K562 (cell line): ENCODE data around the gene ZKSCAN5. TPM values are rescaled to one million over a fixed set of nuclear protein-coding genes. Genes with fewer than 3 reads are reported as not detected.

Experiments used
- ARID2 ChIP-seq: fragments of 450-650 bp; IDR thresholded peaks from 2 replicates; pipeline ENCODE4 v1.6.1; 2017; ENCODE audit warnings: antibody characterized with exemption, mild to moderate bottlenecking
- BACH1 ChIP-seq: fragments of 200-800 bp; sonication (Bioruptor generic); IDR thresholded peaks from 2 replicates; pipeline ENCODE4 v1.6.1; 2016; ENCODE audit warnings: missing genetic modification characterization, missing compliant biosample characterization
- CHD4 ChIP-seq: fragments of 200-600 bp; sonication (generic); IDR thresholded peaks from 3 replicates; pipeline ENCODE4 v1.6.1; 2012; ENCODE audit warnings: low read depth, mild to moderate bottlenecking, mixed read lengths, low read length, inconsistent platforms; ENCODE audit not compliant: insufficient read depth, insufficient replicate concordance, poor library complexity, severe bottlenecking
- CREBBP ChIP-seq: IDR thresholded peaks from one replicate; pipeline ENCODE4 v1.6.1; 2012; ENCODE audit warnings: low read depth, mild to moderate bottlenecking, control low read depth, inconsistent platforms, low read length
- ELF1 ChIP-seq: fragments of 200-800 bp; sonication (Bioruptor generic); IDR thresholded peaks from 2 replicates; pipeline ENCODE4 v1.6.1; 2016; ENCODE audit warnings: missing genetic modification characterization, missing compliant biosample characterization
- PHF21A ChIP-seq: fragments of 450-650 bp; IDR thresholded peaks from 2 replicates; pipeline ENCODE4 v1.6.1; 2017; ENCODE audit warnings: low read depth, borderline replicate concordance
- RERE ChIP-seq: sonication (generic); formaldehyde crosslinking; IDR thresholded peaks from 2 replicates; pipeline ENCODE4 v1.8.0; 2023; ENCODE audit warnings: missing genetic modification reagents, mild to moderate bottlenecking, borderline replicate concordance
- RUNX1 ChIP-seq: sonication (generic); IDR thresholded peaks from 2 replicates; pipeline ENCODE4 v1.6.1; 2016; ENCODE audit warnings: antibody characterized with exemption, low read depth
- ZNF124 ChIP-seq: sonication (generic); formaldehyde crosslinking; IDR thresholded peaks from 2 replicates; pipeline ENCODE4 v1.8.1; 2022; ENCODE audit warnings: missing genetic modification reagents
- ZNF584 ChIP-seq: fragments of 200-800 bp; sonication (Bioruptor generic); IDR thresholded peaks from 2 replicates; pipeline ENCODE4 v1.6.1; 2016; ENCODE audit warnings: low read depth, mild to moderate bottlenecking, missing genetic modification characterization, missing compliant biosample characterization
- ZNF75A ChIP-seq: fragments of 450-650 bp; formaldehyde crosslinking; IDR thresholded peaks from 2 replicates; pipeline ENCODE4 v1.4.0; 2020; ENCODE audit warnings: mild to moderate bottlenecking
- polyA plus RNA-seq, 8 experiments: library from polyadenylated mRNA; depleted of rRNA in 4 of 8; stranded (reverse) in 5 of 8; unstranded in 3 of 8; fragments of >200 nt; fragmentation: Nextera tagmentation in 2 of 8; fragmentation: Illumina TruSeq in 1 of 8; extraction: Ambion mirVana in 2 of 8; extraction: Trizol in 1 of 8; gene quantifications; 2 replicates each; pipeline versions ENCODE4 v1.2.1 to v1.2.3, GENCODE V29; 2011 to 2014; ENCODE audit warnings: inconsistent platforms in 1 of 8, missing spikeins in 1 of 8
- total RNA-seq, 7 experiments: library from RNA; depleted of rRNA in 6 of 7; stranded (reverse); fragments of >200 nt in 6 of 7; fragmentation: Illumina TruSeq in 2 of 7; extraction: Trizol in 2 of 7; gene quantifications; 2 replicates each; pipeline versions ENCODE4 v1.2.1 to v1.2.3, GENCODE V29; 2011 to 2021; ENCODE audit warnings: low replicate concordance in 1 of 7

The ZKSCAN5 gene
- total and polyA plus RNA-seq, 9 of the 15 experiments (the other 6 are each of a cell fraction or from before 2014, with no cell fraction given): 4.2 to 19.0 (median 15.0) TPM

GRCh38 chr7:99497766-99498545, 6.5 kb upstream of the ZKSCAN5 start (continued):
- TF ChIP-seq ELF1 (tag): peak; percentile 24; the same call in 1 of the 2 replicates
- no peak for TF ChIP-seq RERE
- no peak for TF ChIP-seq CHD4
- no peak for TF ChIP-seq ZNF124
- TF ChIP-seq RUNX1: no peak
- no peak for TF ChIP-seq ZNF75A
- TF ChIP-seq CREBBP: no peak
- no peak for TF ChIP-seq ZNF584
- TF ChIP-seq BACH1 (tag): no peak
- no peak for TF ChIP-seq ARID2
- no peak for TF ChIP-seq PHF21A
